Bronchial epithelial cell (primary cell): ENCODE results near the gene EMID1. TPM values are rescaled to one million over a fixed set of nuclear protein-coding genes. Genes with fewer than 3 reads are reported as not detected.

Experiments
- DNase-seq: peaks from one replicate; pipeline ENCODE4 v3.0.0-alpha.2; 2010; ENCODE audit warnings: low read depth
- FAIRE-seq: peaks from 2 replicates; lab custom pipeline; 2011; peaks lifted over from hg19 to GRCh38; lab: Jason Lieb, UNC
- H3K27me3 ChIP-seq: 2 replicates; pipeline ENCODE4 v1.5.1; 2011; ENCODE audit warnings: low read length; ENCODE audit not compliant: control insufficient read depth, insufficient read depth
- H3K36me3 ChIP-seq: 2 replicates; pipeline ENCODE4 v1.5.1; 2011; ENCODE audit warnings: low read length; ENCODE audit not compliant: control insufficient read depth, insufficient read depth
- H3K4me3 ChIP-seq: 2 replicates; pipeline ENCODE4 v1.5.1; 2011; ENCODE audit warnings: mild to moderate bottlenecking, low read depth, low read length, control low read depth
- CTCF ChIP-seq: IDR thresholded peaks from 2 replicates; pipeline ENCODE4 v1.5.1; 2011; ENCODE audit warnings: mild to moderate bottlenecking, moderate library complexity, low read length, control low read depth, inconsistent platforms; ENCODE audit not compliant: insufficient read depth, severe bottlenecking
- total RNA-seq: library from RNA; depleted of rRNA; stranded (reverse); fragments of >200 nt; gene quantifications from 2 replicates; pipeline ENCODE4 v1.2.1, GENCODE V29; 2014

Gene EMID1
- total RNA-seq, 1 donor from 2014 or later: not detected

DNA sequence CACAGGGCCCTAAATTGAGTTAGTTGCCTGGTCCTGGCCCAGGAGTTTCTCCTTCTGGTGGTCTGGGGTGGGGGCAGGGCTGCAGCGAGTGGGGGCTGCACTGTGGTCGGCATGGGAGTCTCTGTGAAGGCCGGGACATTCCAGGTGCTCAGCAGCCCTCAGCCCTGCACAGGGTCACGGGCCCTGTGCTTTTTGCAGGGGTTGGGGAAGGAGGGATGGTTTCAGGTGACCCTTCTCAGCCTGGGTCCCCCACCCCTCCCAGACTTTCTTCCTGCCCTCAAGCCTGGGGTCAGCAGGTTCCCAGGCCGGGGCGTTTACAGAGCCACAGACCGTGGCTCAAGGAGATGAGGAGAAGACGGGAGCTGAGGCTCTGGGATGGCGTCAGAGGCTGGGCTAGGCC, 7.8 kb downstream of the EMID1 start:
- no peak for TF ChIP-seq CTCF
- peaks cover 3% of the 10 kb centered on the region for H3K27me3 ChIP-seq
- DNase-seq (no peak), FAIRE-seq (no peak)
- H3K4me3 ChIP-seq: no peak overlapping the region
- H3K36me3 ChIP-seq: no peaks in the 10 kb centered on the region

- FAIRE-seq (no peak), DNase-seq (no peak)
- Histone ChIP-seq H3K27me3 (peaks cover 2% of the 10 kb centered on the region), H3K36me3 (no peaks in the 10 kb centered on the region), H3K4me3 (no peak overlapping the region)
- TF ChIP-seq CTCF: no peak
Observed at GRCh38 chr22:29214232-29214631, 8.5 kb downstream of the EMID1 start.

- DNase-seq (no peak), FAIRE-seq (no peak)
- TF ChIP-seq CTCF: no peak
- H3K4me3 ChIP-seq: no peak overlapping the region
- H3K27me3 ChIP-seq: peaks cover 2% of the 10 kb centered on the region
- H3K36me3 ChIP-seq: no peaks in the 10 kb centered on the region
Observed at GRCh38 chr22:29215012-29215860, 9.5 kb downstream of the EMID1 start.

DNA sequence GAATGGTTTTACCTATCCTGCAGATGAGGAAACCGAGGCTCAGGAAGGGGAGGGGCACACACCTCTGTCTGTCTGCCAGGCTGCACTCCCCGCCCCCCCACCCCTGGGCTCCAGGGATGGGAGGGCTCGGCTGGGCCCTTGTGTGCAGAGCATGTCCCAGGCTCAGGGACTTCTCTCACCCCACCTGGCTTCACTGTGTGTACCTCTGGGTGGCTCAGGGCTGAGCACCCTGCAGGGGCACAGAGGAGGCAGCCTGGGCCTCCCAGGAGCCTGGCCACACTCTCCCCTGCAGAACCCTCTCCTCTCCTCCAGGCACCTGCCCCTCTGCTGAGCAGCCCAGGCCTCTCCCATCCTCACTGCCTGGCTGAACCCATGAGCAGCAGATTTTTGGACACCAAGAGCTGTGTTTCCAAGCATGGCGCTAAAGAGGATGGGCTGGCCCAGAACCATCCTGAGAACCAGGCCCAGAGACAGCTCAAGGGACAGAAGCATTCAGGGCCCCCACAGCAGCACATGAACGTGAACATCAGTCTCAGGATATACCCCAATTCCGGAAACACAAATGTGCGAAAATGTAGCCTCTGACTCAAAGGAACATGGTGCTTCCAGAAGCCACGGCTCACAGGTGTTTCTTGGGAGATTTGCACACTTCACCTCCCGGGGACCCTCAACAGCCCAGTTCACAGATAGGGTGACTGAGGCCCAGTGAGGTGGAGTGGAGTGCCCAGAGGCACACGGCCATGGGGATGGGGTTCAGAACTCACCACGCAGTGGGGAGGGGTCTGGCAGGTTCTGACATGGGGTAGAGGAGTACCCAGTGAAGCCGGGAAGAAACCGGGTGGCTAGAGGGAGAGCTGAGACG, 10.5 kb downstream of the EMID1 start:
- DNase-seq (no peak), FAIRE-seq (no peak)
- Histone ChIP-seq H3K27me3 (peaks cover 2% of the 10 kb centered on the region), H3K4me3 (no peak overlapping the region), H3K36me3 (no peaks in the 10 kb centered on the region)
- TF ChIP-seq CTCF: no peak

GRCh38 chr22:29216873-29217666, 11.4 kb downstream of the EMID1 start:
- Histone ChIP-seq H3K36me3 (no peaks in the 10 kb centered on the region), H3K4me3 (no peak overlapping the region), H3K27me3 (peaks cover 2% of the 10 kb centered on the region)
- no peak for TF ChIP-seq CTCF
- DNase-seq (peak; percentile 29), FAIRE-seq (no peak)
